Left lobe of liver (tissue), 2 donors: Measurements from ENCODE around the gene PRL. TPM values are rescaled to one million over a fixed set of nuclear protein-coding genes. Genes with fewer than 3 reads are reported as not detected.

Experiments used
- ATAC-seq: fragments of 200-7000 bp; cut with Tn5 transposase; one replicate; pipeline ENCODE4 v1.9.1; 2020; ENCODE audit warnings: mild to moderate bottlenecking, moderate library complexity
- DNase-seq: peaks from one replicate; pipeline ENCODE4 v3.0.0-alpha.2; 2020; ENCODE audit warnings: low spot score
- total RNA-seq: library from RNA; stranded (reverse); gene quantifications from one replicate; pipeline ENCODE4 v1.2.1, GENCODE V29; 2021
- donor health status: DM: no; HTN: no; CAD: no; lungs with moderate emphysema.
- donor health status: DM: no; HTN: yes; CAD: no.

PRL gene
- not detected for total RNA-seq

DNA sequence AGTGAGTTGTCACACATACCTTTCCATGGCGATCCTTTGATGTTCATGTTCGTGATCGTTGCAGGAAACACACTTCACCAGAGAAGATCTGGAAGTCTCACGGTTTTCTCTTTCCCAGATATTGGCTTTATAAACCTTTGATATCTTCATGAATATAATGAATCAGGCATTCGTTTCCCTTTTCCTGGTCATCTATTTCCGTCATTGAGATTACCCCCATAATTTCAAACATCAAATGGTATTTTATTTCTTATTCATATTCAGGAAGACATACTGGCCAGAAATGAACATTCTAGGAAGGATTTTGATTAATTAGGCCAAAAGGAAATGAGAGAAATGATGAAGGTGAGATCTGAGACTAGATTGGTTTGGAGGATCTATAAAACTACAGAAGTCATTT lies at the start of gene PRL:
TSS of gene PRL (minus strand) at position 101 of the 400 bp plus-strand sequence. CDS start at position 47, 54 bp downstream.
- ATAC-seq (no peak), DNase-seq (no peak)

DNA sequence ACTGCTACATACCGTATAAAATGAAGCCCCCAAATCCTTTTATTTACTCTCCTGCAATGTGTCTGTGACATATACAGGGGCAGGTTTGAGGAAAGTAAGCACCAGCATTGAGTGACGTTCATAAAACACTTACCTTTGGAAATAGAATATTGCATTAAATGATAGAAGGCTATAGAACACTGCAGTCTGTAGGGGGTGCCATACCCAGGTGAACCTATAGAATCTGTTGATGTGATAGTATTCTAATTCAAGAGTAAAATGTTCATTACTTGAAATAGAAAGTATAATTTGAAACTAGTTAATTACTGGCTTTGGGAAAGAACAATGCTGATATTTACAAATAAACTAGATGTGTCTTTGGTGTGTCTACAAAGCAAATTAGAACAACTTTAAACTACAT lies 47.0 kb upstream of the PRL start:
- DNase-seq, result no peak
- no peak for ATAC-seq

DNA sequence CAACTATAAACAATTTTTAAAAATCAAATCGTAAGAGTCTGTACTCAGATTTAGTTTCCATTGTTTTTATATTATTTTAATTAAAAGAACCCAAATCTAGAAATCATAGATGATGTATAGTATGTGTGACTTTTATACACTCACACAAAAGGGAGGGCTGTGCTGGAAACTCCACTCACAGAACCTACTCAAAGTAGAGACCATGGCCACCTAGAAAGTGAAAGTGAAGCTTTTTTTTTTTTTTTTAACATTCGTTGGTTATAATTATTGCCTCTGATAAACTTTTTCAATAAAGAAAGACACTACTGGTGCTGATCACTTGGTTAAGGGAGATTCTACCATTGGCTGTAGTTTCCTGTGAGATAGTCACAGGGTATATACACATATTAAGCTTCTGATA lies 37.9 kb upstream of the PRL start:
- DNase-seq, result no peak
- no peak for ATAC-seq

DNA sequence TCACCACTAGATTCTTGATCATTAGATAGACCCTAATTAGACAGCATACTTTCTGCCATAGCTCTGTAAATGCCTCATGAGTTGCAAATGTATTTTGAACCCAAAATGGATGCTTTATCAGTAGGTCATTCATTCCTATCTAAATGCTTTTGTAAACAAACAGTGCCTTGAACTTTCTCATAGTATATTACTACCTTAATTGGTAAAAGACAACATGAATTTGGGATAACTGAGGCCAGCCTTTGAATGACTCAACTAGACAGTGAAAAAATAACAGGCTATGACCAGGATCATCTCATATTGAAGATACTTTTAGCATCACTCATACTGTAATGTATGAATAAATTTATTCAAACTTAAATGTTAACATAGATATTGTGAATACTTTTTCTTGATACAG lies 37.0 kb upstream of the PRL start:
- ATAC-seq, result no peak
- no peak for DNase-seq

DNA sequence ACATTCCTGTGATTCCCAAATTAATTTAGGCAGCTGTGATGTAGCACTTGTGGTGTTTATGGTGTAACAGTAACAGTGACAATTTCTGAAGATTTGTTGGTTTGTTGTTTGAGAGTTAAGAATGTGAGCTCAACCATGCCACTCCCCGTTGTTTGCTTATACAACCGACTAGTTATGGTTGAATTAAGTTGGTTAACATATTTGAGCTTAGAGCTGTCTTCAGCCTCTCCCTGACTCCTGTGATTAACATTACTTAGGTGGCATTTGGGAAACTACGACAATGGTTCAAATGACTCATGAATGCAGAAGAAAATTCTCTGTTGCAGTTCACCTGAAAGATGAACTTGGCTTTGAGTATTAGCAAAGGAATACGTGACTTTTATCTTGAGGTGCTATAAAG lies 35.9 kb upstream of the PRL start:
- no peak for ATAC-seq
- DNase-seq, result no peak

DNA sequence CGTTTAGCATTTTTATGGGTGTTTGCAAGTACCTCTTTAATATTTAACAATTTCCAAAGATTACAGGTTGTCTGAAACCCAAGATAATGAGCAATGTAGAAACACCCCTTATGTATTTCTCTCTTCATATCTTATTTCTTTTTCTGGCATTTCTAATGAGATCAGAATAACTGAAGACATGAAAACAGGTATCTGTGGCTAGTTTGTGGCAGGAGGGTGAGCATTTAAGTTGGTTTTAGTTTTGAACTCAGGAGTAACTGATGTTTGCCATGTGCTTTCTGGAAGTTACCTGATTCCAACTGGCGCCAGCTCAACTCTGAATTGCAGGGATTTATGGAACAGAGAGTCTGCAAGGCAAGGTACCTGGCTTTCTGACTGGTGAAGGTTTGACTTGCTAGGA lies 35.4 kb upstream of the PRL start:
- no peak for ATAC-seq
- no peak for DNase-seq

DNA sequence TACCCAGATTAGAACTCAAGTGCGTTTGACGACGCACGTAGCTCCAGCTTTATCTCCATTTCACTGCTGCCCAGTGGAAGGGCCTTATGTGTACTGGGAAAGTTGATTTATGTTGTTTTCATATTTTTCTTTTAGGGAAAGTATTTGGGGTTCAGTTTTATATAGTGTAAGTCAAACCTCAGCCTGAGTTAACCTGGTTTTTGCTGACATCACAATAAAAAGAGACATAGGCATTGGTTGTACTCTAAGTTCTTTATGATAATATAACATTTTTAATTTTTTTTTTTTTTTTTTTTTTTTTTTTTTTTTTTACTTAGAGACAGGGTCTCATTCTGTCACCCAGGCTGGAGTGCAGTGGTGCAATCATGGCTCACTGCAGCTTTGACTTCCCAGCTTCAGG lies 34.1 kb upstream of the PRL start:
- DNase-seq (no peak), ATAC-seq (no peak)

DNA sequence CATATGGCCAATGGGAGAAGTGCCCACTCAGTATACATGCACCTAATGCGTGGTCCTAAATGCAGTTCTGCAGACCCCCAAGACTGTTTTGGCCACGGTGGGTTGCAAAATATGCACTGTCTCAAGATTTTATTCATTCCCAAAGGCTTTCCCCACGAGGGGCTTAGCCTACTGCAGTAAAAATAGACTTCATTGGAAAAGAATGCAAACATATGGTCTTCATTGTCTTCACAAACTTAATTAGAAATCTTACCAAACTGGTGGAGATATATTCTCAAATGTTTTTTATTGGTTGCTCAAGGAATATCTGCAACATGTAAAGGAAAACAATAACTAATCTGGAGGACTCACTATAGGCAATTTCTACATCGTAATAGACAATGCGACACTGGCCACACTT lies 31.6 kb upstream of the PRL start:
- DNase-seq, result no peak
- ATAC-seq, result no peak

DNA sequence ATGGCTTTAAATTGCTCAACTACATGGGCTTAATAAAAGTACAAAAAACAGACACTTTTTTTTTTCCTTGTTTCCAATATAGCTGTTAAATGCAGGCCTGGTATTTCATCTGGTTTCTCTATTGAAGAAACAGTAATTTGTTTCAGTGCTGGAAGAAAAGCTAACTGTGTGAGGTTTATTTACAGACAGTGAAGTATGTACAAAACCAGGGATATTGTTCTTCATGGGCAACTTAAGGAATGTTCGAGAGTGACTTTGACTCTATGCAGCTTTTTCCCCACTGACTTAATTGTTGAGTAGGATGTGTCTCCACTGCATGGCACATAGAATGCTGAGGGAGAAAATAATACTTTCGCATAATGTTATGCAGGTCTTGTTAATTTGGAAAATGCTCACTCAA lies 31.0 kb upstream of the PRL start:
- no peak for DNase-seq
- ATAC-seq, result no peak

DNA sequence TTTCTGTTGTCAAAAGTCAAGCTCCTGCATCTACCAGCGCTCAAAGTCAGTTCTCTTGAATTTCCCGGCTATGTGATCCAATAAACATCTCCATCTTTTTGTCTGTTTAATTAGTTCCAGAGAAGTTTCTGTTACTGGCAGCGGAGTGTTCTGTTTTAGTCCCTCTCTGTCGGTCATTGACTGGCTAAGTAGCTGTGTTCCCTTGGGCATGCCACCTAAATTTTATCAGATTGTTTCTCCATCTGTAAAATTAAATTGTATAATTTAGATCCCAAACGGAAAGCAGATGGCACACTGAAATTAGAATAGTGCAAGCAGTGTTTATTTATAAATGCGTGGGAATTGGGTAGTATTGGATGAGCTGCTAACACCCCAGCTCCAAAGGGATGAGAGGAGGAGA lies 29.7 kb upstream of the PRL start:
- no peak for DNase-seq
- no peak for ATAC-seq

DNA sequence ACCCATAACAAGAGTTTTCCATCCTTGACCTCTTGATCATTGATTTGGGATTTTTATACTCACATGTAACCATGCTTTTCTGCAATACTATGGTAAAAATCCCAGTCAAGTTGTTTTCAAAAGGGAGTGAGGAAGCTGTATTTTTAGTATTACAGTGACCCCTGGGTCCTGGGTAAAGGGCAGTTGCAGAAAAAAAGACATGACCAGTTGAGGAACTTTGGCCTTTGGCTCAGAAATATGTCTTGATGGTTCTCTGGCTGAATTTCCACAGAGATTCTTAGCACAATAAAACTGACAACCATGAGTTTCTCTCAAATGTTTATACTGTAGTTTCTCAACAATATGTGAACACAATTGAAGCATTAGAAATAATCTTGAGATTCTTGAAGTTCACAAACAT lies 28.6 kb upstream of the PRL start:
- DNase-seq (no peak), ATAC-seq (no peak)

DNA sequence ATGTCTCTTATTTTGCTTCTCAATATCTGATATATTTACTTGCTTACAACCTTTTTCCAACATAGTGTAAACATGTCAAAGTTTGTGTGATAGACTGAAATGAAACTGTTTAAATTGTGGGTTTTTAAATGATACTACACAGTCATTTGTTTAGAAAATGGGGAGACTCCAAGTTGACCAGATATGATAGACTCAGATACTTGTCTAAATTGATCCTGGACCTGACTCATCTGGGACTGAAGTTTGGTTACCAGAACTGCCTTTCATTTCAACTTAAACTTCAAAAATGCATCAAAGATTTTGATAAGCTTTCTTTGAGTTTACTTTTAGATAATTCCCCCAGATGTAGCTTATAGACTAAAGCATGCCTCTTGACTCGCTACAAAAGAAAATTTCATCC lies 27.0 kb upstream of the PRL start:
- DNase-seq, result no peak
- ATAC-seq, result no peak

DNA sequence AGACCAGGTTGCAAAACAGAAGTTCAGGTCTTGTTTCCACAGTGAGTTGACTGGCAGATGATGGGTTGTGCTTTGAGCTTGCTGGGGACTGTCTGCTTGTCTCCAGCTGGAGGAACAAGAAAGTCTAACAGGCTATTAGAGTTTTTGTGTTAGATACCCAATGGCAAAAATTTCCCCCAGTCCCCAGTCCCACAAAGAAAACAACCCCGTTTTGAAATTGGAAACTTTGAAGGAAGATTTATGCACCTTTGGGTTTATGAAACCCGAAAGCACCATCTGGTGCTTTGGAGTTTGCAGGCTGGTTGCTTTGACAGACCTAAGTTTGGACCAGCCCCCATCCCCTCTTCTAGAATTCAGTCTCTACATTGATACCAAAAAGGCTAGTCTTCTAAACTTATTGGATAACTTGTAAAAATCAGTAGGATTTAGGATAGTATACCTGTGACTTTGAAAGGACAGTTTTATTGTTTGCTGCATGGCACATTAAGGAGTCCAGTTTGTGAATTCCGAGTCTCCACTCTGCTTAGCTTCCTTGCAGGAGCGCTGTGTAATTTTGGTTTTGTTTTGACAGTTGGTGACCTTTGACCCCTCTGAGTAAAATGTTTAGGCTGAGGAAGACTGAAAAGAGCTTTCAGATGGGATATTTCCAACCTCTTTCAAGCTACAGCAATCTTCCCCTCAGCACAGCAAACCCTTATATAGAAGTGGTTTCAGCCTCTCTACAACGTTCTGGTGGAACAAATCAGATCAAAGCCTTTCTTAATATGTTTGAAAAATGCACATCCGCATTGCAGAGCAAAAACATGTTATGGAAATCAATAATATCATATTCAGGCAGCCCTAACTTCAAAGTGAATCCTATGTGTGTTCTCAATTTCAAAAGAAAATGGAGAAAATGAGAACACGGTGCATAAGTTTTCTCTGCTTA lies 25.5 kb upstream of the PRL start:
- DNase-seq, result no peak
- ATAC-seq, result no peak

DNA sequence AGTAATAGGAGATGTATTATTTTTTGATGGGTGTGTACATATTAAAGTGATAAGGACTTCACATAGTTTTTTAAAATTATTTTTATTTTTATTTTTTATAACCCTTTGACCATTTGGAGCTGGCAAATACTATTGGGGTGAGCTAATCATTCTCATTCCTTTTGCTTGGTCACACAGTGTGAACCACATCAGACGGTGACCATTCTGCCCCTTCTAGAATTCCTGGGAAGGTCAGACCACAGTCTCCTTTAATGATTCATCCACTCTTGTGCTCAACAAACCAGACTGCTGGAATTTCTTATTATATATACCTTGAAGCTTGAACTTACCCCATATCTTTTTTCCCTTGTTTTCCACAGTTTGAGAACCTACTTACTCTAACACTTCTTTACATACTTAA lies 23.9 kb upstream of the PRL start:
- ATAC-seq (no peak), DNase-seq (no peak)

DNA sequence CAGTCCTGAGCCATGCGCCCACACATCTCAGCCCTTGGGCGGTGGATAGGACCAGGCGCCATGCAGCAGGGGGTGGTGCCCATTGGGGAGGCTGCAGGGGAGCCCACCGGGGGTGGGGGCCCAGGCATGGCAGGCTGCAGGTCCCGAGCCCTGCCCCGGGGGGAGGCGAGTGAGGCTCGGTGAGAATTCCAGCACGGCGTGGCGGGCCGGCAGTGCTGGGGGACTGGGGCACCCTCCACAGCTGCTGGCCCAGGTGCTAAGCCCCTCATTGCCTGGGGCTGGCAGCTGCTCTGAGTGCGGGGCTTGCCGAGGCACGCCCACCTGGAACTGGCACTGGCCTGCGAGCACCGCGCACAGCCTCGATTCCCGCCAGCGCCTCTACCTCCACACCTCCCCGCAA lies 21.6 kb upstream of the PRL start:
- ATAC-seq, result no peak
- DNase-seq, result no peak

DNA sequence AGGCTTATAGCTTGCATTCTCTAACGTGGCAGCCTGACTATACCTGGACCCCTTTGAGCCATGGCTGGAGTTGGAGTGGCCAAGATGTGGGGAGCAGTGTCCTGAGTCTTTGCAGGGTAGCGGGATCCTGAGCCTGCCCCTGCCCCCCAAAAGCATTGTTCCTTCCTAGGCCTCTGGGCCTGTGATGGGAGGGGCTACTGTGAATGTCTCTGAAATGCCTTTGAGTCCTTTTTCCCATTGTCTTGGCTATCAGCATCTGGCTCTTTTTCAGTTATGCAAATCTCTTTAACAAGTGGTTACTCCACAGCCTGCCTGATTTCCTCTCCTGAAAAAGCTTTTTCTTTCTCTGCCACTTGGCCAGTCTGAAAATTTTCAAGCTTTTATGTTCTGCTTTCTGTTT lies 17.0 kb upstream of the PRL start:
- no peak for ATAC-seq

DNA sequence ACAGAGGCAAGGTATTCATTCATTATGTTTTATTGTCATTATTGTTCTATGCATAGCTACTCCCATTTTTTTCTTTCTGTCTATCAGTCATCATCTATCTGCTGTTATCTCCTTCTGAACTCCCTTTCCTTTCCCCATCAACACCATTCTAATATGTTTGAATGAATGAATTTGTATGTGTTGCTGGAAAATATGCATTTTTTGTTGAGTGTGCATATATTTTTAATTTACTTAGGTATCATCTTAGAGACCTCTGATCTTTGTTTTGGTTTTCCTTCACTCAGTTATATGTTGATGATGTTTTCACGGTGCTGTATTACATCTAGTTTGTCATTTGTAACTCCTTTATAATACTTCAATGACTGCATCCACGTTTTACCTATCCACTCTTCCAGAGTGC lies 12.1 kb upstream of the PRL start:
- DNase-seq (no peak), ATAC-seq (no peak)

More for the DNA sequence above, 17.0 kb upstream of the PRL start:
- DNase-seq, result no peak

DNA sequence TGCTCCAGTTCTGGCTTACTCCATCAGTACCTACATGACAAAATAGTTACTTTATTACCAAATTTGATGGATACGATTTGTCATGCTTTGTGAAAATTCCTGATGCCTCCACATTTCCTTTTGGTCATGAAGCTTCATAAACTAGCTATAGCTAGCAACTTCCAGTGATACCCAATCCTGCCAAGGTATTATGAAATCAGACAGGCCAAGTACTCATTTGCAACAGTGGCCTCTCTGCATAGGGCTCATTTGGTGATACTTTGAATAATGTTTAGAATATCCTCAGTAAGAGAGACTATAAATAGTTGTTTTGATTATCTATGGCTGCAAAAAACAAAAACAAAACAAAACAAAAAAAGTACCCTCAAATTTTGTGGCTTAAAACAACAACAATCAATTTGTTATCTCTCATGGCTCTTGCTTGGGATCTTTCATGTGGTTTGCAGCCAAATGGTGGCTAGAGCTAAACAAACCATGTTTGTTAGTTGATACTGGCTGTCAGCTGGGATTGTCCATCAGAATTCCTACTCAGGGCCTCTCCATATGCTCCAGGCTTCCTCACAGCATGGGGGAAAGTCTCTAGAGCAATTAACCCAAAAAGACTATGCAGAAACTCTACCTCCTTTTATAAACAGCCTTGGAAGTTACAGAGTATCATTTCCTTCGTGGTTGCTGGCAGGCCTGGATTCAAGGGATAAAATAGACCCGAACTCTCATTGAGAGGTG lies 10.1 kb upstream of the PRL start:
- ATAC-seq, result no peak
- DNase-seq, result no peak

DNA sequence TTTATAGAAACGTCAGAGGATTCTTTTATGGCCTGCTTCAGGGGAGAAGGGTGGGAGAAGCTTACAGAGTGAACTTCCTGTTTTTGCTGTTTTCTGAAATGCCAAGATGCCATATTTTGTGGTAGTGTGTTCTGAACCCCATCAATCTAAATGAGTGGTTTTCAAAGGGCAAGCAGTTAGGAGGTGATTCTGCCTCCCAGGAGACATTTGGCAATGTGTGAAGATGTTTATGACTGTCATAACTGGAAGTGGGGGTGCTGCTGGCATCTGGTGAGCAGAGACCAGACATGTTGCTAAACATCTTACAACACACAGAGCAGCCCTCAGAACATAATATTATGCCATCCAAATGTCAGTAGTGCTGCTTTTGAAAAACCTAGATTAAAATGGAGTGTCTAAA lies 6.0 kb upstream of the PRL start:
- no peak for ATAC-seq
- no peak for DNase-seq

DNA sequence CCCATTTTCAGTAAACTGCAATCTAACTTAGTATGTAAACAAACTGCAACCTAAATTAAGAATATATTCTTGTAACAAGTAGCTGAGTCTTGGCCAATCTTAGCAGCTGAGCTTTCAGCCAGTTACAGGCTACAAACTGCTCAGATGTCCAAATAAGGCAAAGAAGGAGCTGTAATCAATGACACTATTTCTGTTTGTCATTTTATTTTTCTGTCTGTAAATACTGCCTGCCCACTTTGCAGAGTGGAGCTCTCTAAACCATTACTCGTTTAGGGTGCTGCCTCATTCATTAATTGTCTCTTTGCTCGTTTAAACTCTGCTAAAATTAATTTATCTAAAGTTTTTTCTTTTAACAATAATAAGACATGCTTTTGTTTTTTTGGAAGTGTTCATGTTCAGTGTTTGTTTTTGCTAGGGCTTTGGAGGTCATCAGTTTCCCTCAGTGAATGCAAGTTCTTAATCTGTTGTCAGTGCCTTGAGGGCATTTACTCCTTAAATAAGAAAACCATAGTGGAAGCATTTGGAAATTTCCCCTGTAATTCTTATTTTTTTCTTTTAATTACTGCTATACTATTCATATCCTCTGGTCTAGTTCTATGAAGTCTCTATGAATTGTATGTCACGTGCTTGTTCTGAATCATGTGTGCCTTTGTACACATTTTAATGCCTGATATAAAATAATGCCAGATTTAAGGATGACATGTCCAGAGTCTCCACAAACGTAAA lies 3.6 kb upstream of the PRL start:
- ATAC-seq (no peak), DNase-seq (no peak)

DNA sequence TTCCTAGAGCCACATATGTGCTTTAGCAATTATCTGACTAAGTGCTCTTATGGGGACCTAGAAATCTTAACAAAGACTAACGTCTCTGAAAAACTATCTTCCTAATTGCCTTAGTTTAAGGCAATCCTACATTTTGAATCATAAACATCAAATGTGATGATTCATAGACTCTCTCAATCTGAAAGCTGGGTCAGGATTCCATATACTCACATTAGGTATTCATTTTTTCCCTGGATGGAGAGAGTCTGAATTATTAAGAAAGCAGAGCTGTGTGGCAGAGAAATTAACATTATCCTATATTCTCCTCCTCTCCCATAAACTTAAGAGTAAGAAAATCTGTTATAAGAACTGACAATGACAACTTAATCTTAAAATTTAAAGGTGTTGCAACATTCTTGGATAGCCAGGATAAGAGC lies 1.6 kb upstream of the PRL start:
- ATAC-seq (no peak), DNase-seq (no peak)

DNA sequence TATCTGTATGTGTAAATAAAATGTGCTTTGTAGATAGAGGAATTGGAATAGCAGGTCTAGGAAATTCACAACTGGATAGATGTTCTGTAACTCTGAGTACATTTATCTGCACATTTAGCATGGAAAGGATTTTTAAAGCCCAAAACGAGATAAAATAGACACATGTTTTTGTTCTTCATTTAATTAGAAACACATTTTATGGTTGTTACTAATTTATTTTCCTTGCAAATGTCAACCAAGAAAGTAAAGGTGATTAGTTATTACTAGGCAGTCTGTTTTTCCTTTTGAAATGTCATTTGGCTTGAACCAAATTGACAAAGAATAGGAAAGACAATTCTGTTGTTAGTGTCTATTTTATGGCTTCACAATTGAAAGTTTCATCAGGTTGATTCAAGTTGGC lies 769 bp downstream of the PRL start:
- DNase-seq, result no peak
- no peak for ATAC-seq
